HepG2 (cell line): Measurements from ENCODE around the gene ZNF318. TPM values are rescaled to one million over a fixed set of nuclear protein-coding genes. Genes with fewer than 3 reads are reported as not detected.

Experiments
- ATAC-seq: fragments of 200-7000 bp; cut with Tn5 transposase; 3 replicates; pipeline ENCODE4 v1.9.1; 2020; ENCODE audit warnings: mild to moderate bottlenecking, moderate library complexity
- BruUV-seq: library from RNA; stranded (reverse); fragments of 400-500 nt; replicated peaks from 2 replicates; lab custom pipeline; 2021; lab: Mats Ljungman, UMichigan
- CTCF ChIA-PET: fragments of 300-600 bp; formaldehyde crosslinking; extraction: SDS; loops from one replicate; lab custom pipeline; 2021; ENCODE audit warnings: low total read pairs, inconsistent platforms, low intra/inter-chr PET ratio; lab: Yijun Ruan, JAX
- POLR2A ChIA-PET: fragments of 350-600 bp; sonication (Branson Sonifier 250); formaldehyde crosslinking; loops from one replicate; lab custom pipeline; 2020; ENCODE audit warnings: antibody characterized with exemption, inconsistent platforms; lab: Yijun Ruan, JAX
- DNase-seq: peaks from one replicate; pipeline ENCODE4 v3.0.0-alpha.2; 2015; ENCODE audit warnings: low spot score
- FAIRE-seq: peaks from 3 replicates; lab custom pipeline; 2011; peaks lifted over from hg19 to GRCh38; lab: Jason Lieb, UNC
- H2AFZ ChIP-seq: one replicate; pipeline ENCODE4 v1.6.1; 2011; ENCODE audit warnings: low read length, inconsistent platforms
- H3K27ac ChIP-seq: fragments of 300-600 bp; 3 replicates; pipeline ENCODE4 v1.8.0; 2011; ENCODE audit warnings: mixed run types, mild to moderate bottlenecking, mixed read lengths, low read length, inconsistent platforms; ENCODE audit not compliant: insufficient read depth; ENCODE audit errors: extremely low read length
- H3K27me3 ChIP-seq, 2 experiments: fragments of 200-600 bp in 1 of 2; 2 replicates in 1 of 2; 3 replicates in 1 of 2; pipeline versions ENCODE4 v1.6.0 to v1.8.0; 2011; ENCODE audit warnings: low read length in 2 of 2, mild to moderate bottlenecking in 2 of 2, moderate library complexity in 2 of 2, inconsistent platforms in 1 of 2; ENCODE audit not compliant: insufficient read depth in 2 of 2, control insufficient read depth in 1 of 2
- H3K36me3 ChIP-seq, 2 experiments: fragments of 200-600 bp in 1 of 2; replicated peaks in 1 of 2; 2 replicates in 1 of 2; 3 replicates in 1 of 2; pipeline versions ENCODE4 v1.5.1 to v1.8.0; 2011; ENCODE audit warnings: low read length in 2 of 2, inconsistent platforms in 1 of 2; ENCODE audit not compliant: insufficient read depth in 2 of 2, control insufficient read depth in 1 of 2
- H3K4me1 ChIP-seq: 2 replicates; pipeline ENCODE4 v1.5.1; 2012; ENCODE audit warnings: low read length, inconsistent platforms; ENCODE audit not compliant: insufficient read depth
- H3K4me2 ChIP-seq: 2 replicates; pipeline ENCODE4 v1.6.0; 2011; ENCODE audit warnings: low read depth, low read length, inconsistent platforms
- H3K4me3 ChIP-seq, 3 experiments: fragments of 200-600 bp in 1 of 3; sonication (generic), shearing (Covaris generic) in 1 of 3; replicated peaks in 1 of 3; 2 replicates each; pipeline ENCODE4 v1.5.1; 2011 to 2016; ENCODE audit warnings: low read length in 3 of 3, inconsistent platforms in 2 of 3, low read depth in 2 of 3, mild to moderate bottlenecking in 2 of 3, control low read depth in 1 of 3, mixed read lengths in 1 of 3; ENCODE audit not compliant: insufficient read depth in 1 of 3
- H3K79me2 ChIP-seq: one replicate; pipeline ENCODE4 v1.6.1; 2011; ENCODE audit warnings: low read length, inconsistent platforms; ENCODE audit not compliant: insufficient read depth
- H3K9ac ChIP-seq: 2 replicates; pipeline ENCODE4 v1.6.0; 2011; ENCODE audit warnings: mild to moderate bottlenecking, low read depth, low read length, inconsistent platforms; ENCODE audit not compliant: insufficient read depth
- H3K9me3 ChIP-seq: 2 replicates; pipeline ENCODE4 v1.5.1; 2012; ENCODE audit warnings: mild to moderate bottlenecking, low read length
- H4K20me1 ChIP-seq: 2 replicates; pipeline ENCODE4 v1.6.0; 2011; ENCODE audit warnings: inconsistent platforms, mild to moderate bottlenecking, low read length, moderate library complexity; ENCODE audit not compliant: insufficient read depth
- ADNP ChIP-seq: sonication (generic); formaldehyde crosslinking; IDR thresholded peaks from 2 replicates; pipeline ENCODE4 v1.4.0; 2020; ENCODE audit warnings: missing genetic modification reagents
- CBX5 ChIP-seq: sonication (generic); formaldehyde crosslinking; IDR thresholded peaks from 2 replicates; pipeline ENCODE4 v1.4.0; 2020; ENCODE audit warnings: missing genetic modification reagents, borderline replicate concordance
- CC2D1A ChIP-seq: sonication (generic); formaldehyde crosslinking; IDR thresholded peaks from 2 replicates; pipeline ENCODE4 v1.8.1; 2023; ENCODE audit warnings: mild to moderate bottlenecking, missing genetic modification reagents
- CEBPG ChIP-seq: IDR thresholded peaks from 2 replicates; pipeline ENCODE4 v1.6.1; 2016
- CHD4 ChIP-seq: fragments of 200-600 bp; sonication (generic); IDR thresholded peaks from 2 replicates; pipeline ENCODE4 v1.7.0; 2017; ENCODE audit warnings: mild to moderate bottlenecking, low read length, borderline replicate concordance
- EHMT2 ChIP-seq: fragments of 200-600 bp; sonication (generic); IDR thresholded peaks from 2 replicates; pipeline ENCODE4 v1.7.0; 2017; ENCODE audit warnings: antibody characterized with exemption, low read depth, low read length, borderline replicate concordance
- KDM1A ChIP-seq: IDR thresholded peaks from 2 replicates; pipeline ENCODE4 v1.6.1; 2016; ENCODE audit warnings: missing compliant biosample characterization
- KDM5B ChIP-seq: sonication (generic); formaldehyde crosslinking; IDR thresholded peaks from 2 replicates; pipeline ENCODE4 v1.4.0; 2020; ENCODE audit warnings: missing genetic modification reagents, mild to moderate bottlenecking, borderline replicate concordance
- KLF11 ChIP-seq: IDR thresholded peaks from 2 replicates; pipeline ENCODE4 v1.6.1; 2016; ENCODE audit warnings: missing compliant biosample characterization
- KLF13 ChIP-seq: sonication (generic); formaldehyde crosslinking; IDR thresholded peaks from 2 replicates; pipeline ENCODE4 v1.4.0; 2020; ENCODE audit warnings: mild to moderate bottlenecking, missing genetic modification reagents
- MIER2 ChIP-seq: IDR thresholded peaks from 2 replicates; pipeline ENCODE4 v1.6.1; 2016; ENCODE audit warnings: missing biosample characterization, missing genetic modification reagents
- PHF20 ChIP-seq: sonication (generic); formaldehyde crosslinking; IDR thresholded peaks from 2 replicates; pipeline ENCODE4 v1.5.0; 2020; ENCODE audit warnings: mild to moderate bottlenecking, missing genetic modification reagents
- ZFP91 ChIP-seq: sonication (generic); formaldehyde crosslinking; IDR thresholded peaks from 2 replicates; pipeline ENCODE4 v1.9.0; 2022; ENCODE audit warnings: missing genetic modification reagents, mild to moderate bottlenecking, borderline replicate concordance
- ZNF235 ChIP-seq: sonication (generic); formaldehyde crosslinking; IDR thresholded peaks from 2 replicates; pipeline ENCODE4 v1.8.1; 2023; ENCODE audit warnings: mild to moderate bottlenecking, missing genetic modification reagents, borderline replicate concordance
- ZNF3 ChIP-seq: IDR thresholded peaks from 2 replicates; pipeline ENCODE4 v1.7.0; 2017; ENCODE audit warnings: inconsistent platforms
- ZNF547 ChIP-seq: sonication (generic); formaldehyde crosslinking; IDR thresholded peaks from 2 replicates; pipeline ENCODE4 v1.5.1; 2020; ENCODE audit warnings: mild to moderate bottlenecking, missing genetic modification reagents
- ZNF580 ChIP-seq: IDR thresholded peaks from 2 replicates; pipeline ENCODE4 v1.6.1; 2016; ENCODE audit warnings: low read depth, borderline replicate concordance
- ZNF770 ChIP-seq: sonication (generic); formaldehyde crosslinking; IDR thresholded peaks from 2 replicates; pipeline ENCODE4 v1.5.0; 2020; ENCODE audit warnings: mild to moderate bottlenecking, missing genetic modification reagents
- ZNF781 ChIP-seq: sonication (generic); formaldehyde crosslinking; IDR thresholded peaks from 2 replicates; pipeline ENCODE4 v1.5.1; 2020; ENCODE audit warnings: borderline replicate concordance, mild to moderate bottlenecking, missing genetic modification reagents; ENCODE audit errors: not compliant biosample characterization
- WGBS: methylation state at CpG from one replicate; pipeline ENCODE4 v1.1.6; 2017; ENCODE audit warnings: low lambda C conversion rate; 5-methylcytosine and 5-hydroxymethylcytosine counted together
- in situ Hi-C: cut with HindIII; loops from 2 replicates; pipeline ENCODE4 v1.10.0; 2017; ENCODE audit warnings: low pct_unique_long_range_greater_than_20kb; ENCODE audit not compliant: extremely low pct_ligation_motif_present
- intact Hi-C: fragments of 100-400 bp; cut with micrococcal nuclease; formaldehyde crosslinking; loops from one replicate; pipeline ENCODE4 v1.10.0; 2022; ENCODE audit not compliant: unreplicated experiment
- polyA plus RNA-seq, 8 experiments: library from polyadenylated mRNA; depleted of rRNA in 3 of 8; stranded (reverse) in 7 of 8; unstranded in 1 of 8; fragments of >200 nt; fragmentation: Illumina TruSeq in 4 of 8; extraction: Trizol in 4 of 8; gene quantifications; 2 replicates each; pipeline versions ENCODE4 v1.2.1 to v1.2.3, GENCODE V29; 2011 to 2016; ENCODE audit warnings: low read depth in 4 of 8, missing spikeins in 1 of 8, mixed read lengths in 1 of 8; ENCODE audit not compliant: insufficient read depth in 1 of 8
- total RNA-seq, 5 experiments: library from RNA; depleted of rRNA; stranded (reverse); fragments of >200 nt; fragmentation: Illumina TruSeq; extraction: Trizol; gene quantifications; 2 replicates each; pipeline ENCODE4 v1.2.3, GENCODE V29; 2016; ENCODE audit warnings: low read depth in 1 of 5

The ZNF318 gene
- total and polyA plus RNA-seq, 2 of the 13 experiments (the other 11 are each of a cell fraction or from before 2014, with no cell fraction given): 13.0 to 14.5 TPM

- no peaks in the 10 kb centered on the region for H3K27me3 ChIP-seq
- CTCF ChIA-PET: interaction anchor here (1.5 kb wide), 1 partner anchor 44 kb away, joined by 4 read pairs; no protein-coding TSS in a partner anchor
- no peaks in the 10 kb centered on the region for H3K79me2 ChIP-seq
- H2AFZ ChIP-seq: no peak overlapping the region
- no peak overlapping the region for H3K4me3 ChIP-seq
- ATAC-seq: peak; percentile 4; the same call in 2 of the 3 replicates
- 41% methylated on average over 3 of the region's 3 CpGs for WGBS
- H3K9ac ChIP-seq: peak overlapping the region; percentile 42
- TF ChIP-seq EHMT2 (peak; percentile 63; the same call in 1 of the 2 replicates), KLF13 (CRISPR knock-in tag) (no peak), KDM5B (peak; percentile 42; the same call in 1 of the 2 replicates), ZFP91 (0 out of 2 replicates have a peak, but pooled peaks have one; percentile 5), CEBPG (CRISPR knock-in tag) (peak; percentile 58), CBX5 (CRISPR knock-in tag) (no peak), ZNF770 (CRISPR knock-in tag) (peak; percentile 98), ZNF3 (CRISPR knock-in tag) (peak; percentile 28; the same call in 1 of the 2 replicates), KDM1A (CRISPR knock-in tag) (peak; percentile 24; the same call in 1 of the 2 replicates), MIER2 (CRISPR knock-in tag) (no peak), PHF20 (CRISPR knock-in tag) (0 out of 2 replicates have a peak, but pooled peaks have one; percentile 8), CC2D1A (CRISPR knock-in tag) (peak; percentile 4; the same call in 1 of the 2 replicates), ADNP (peak; percentile 38; the same call in 1 of the 2 replicates), CHD4 (peak; percentile 97; the same call in 1 of the 2 replicates), ZNF235 (CRISPR knock-in tag) (0 out of 2 replicates have a peak, but pooled peaks have one; percentile 60), ZNF580 (CRISPR knock-in tag) (peak; percentile 20; the same call in 1 of the 2 replicates), KLF11 (CRISPR knock-in tag) (peak; percentile 1; the same call in 1 of the 2 replicates), ZNF781 (CRISPR knock-in tag) (peak; percentile 45), ZNF547 (no peak)
- TF ChIP-seq, all 625 proteins: peak for 15
- Histone ChIP-seq H3K27ac (peak overlapping the region; percentile 96), H3K36me3 (no peaks in the 10 kb centered on the region), H3K4me2 (peak overlapping the region; percentile 72), H4K20me1 (no peaks in the 10 kb centered on the region), H3K9me3 (no peaks in the 10 kb centered on the region), H3K4me1 (peaks cover 94% of the 10 kb centered on the region)
- POLR2A ChIA-PET: interaction anchor here (0.5 to 8.3 kb wide), 15 partner anchors 8 to 508 kb away, joined by 3 to 314 read pairs (median 4); partner anchors contain the start of genes CRIP3, DNPH1 and ZNF318
- FAIRE-seq: no peak
- no TSS peak for BruUV-seq
- intact Hi-C loops (loop anchor here (2.0 kb wide), 3 partner anchors 22 to 38 kb away; no protein-coding TSS in a partner anchor), in situ Hi-C loops (no loop called here)
- no peak for DNase-seq
Observed at GRCh38 chr6:43290339-43290904, 79.0 kb downstream of the ZNF318 start.
